Stimulated activated CD4-positive, alpha-beta T cell treated with anti-CD3 and anti-CD28 coated beads, Interleukin-1b, Interleukin-23, amount 100 ng/mL, for 48 hours (primary cell): ENCODE results near the gene HDGFL2.

Source experiments
- DNase-seq: peaks from one replicate; pipeline ENCODE4 v3.0.0-alpha.2; 2020

The HDGFL2 gene

DNA sequence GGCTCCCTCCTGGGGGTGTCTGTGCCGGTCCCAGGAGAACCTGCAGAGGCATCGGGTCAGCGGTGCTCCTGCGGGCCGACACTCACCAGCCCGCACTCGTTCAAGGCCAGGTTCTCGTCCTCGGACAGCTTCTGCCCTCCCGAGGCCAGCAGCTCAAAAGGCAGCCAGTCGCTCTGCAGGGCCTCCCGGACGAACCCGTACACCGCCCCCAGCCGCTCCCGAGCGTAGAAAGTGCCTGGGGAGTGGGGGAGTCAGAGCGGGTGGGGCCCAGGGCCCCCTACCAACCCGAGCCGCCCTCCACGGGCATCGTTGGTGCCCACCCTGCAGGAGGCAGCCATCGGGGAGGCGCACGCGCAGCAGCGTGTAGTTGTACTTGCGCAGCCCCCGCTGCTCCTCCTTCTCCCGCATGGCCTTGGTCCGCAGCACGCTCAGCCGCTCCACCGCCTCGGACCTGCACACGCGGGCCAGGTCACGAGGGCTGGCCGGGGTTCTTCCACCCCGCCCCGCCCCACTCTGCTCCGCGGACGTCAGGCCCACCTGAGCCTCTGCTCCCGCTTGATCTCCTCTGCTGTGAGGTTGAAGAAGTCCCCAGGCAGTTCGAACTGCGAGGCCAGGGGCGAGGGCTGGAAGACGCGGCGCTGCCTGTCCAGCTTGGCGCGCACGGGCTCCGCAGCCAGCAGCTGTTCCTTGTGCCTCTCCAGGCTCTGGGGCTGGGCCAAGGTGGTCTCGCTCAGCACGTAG, 26.0 kb upstream of the HDGFL2 start:
- no peak for DNase-seq

DNA sequence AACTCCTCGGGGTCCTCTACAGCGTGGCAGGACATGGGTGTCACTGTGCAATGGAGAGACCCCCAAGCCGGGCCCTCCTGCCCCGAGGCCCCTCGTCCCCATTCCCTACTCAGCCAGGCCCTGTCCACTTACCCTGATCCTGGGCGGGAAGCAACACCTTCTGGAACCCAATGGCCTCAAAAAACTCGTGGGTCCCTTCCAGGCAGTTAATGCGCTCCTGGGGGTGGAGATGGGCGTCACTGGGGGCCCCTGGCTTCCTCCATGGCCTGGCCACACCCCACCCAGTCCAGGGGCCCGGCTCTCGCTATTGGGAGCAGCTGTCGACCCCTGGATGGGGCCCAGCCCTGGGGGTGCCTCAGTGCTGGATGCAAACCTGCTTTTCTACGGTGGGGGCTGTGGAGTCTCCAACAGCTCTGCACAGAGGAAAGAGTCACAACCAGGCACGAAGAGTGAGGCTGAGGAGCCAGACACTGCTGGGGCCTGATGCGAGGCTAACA, 25.3 kb upstream of the HDGFL2 start:
- DNase-seq, result no peak

- no peak for DNase-seq
Measured at GRCh38 chr19:4447327-4448146, 24.6 kb upstream of the HDGFL2 start.

GRCh38 chr19:4448147-4448985, 23.7 kb upstream of the HDGFL2 start:
- no peak for DNase-seq

DNA sequence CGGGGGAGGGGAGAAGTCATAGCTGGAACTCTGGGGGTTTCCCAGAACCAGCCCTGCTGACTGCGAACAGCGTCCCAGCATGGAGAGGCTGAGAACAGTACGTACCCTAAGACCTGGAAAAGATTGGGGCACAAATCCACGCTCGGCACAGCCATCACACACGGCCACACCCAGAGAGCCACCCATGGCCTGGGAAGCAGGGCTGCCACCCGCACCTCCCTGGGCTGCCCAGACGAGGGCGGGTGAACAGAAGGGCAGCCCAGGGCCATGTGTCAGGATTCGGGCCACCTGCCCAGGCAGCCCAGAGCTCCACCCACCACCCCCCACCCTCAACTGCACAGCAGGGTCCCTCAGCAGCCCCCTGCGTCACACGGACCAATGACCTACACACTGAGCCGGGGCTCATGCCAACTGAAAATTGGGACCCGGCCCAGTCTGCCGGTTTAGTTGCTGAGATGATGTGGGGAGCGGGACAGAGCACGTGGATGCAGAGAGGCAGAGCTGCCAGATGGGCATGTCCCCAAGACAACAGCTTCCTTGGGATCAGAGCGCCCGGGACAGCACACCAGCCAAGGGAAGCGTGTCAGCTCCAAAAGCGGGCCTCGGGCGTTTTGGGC, 23.0 kb upstream of the HDGFL2 start:
- no peak for DNase-seq

DNA sequence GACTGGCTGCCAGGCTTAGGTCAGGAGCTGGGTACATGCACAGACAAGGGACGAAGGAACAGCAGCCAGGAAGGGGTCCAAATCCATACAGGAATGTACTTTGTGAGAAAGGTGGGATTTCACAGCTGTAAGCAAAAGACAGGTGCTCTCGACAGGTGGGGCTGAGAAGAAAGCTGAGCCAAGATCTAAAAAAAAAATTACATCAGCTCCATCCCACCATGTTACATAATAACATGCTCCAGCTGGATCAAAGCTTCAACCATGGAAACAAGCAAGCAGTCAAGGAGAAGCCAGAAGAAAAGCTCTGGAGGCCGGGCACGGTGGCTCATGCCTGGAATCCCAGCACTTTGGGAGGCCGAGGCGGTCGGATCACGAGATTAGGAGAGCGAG, 22.5 kb upstream of the HDGFL2 start:
- no peak for DNase-seq

DNA sequence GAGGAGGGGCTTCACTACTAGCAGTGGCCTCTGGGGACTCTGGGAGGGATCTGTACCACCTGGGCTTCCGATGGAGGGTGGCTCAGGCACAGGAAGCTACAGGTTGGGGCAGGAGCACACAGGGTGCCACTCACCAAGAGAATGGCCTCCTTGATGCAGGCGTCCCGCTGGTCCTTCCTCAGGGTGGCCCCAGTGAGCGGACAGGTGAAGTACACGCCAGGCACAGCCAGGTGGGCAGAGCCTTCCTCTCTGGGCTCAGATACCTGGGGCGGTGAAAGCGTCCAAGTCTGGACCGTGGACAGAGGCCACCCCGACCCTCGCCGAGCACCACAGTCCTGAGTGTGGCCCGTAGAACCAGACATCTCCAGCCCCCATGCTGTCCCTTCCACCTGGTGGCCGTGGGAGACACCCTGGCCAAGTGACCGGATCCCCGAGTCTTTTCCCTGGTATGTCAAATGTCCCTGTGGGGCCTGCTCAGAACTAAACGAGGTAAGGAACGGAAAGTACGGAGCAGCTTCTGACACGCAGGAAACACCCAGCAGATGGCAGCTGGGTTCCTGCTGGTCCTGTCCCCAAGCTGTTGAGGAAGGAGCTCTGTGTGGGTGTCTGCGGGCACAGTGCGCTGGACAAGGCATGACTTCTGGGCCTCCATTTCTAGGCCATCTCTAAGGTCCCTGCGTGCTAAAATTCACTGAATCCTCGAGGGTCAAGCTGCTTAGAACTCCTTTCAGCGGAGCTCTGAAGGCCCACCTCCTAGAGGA, 19.7 kb upstream of the HDGFL2 start:
- DNase-seq, result no peak

- no peak for DNase-seq
Measured at GRCh38 chr19:4453232-4454179, 18.6 kb upstream of the HDGFL2 start.

GRCh38 chr19:4454747-4455718, 17.1 kb upstream of the HDGFL2 start:
- DNase-seq, result no peak

- no peak for DNase-seq
Measured at GRCh38 chr19:4455719-4456475, 16.2 kb upstream of the HDGFL2 start.

DNA sequence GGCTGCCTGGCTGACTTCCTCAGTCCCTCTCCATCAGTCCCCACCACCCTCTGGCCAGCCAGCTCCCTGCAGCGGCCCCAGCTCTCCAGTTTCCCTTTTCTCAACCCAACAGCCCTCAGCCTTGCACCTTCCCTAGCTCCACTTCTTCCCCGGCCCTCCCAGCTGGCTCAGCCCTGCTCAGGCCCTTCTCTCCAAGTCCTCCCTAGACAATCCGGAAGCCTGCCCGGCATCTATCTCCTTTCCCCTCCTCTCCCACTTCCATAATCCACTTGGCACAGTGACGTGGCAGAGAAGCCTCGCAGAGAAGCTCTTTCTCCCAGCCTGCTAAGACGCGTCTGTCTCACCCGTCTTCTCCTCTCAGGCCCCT, 15.6 kb upstream of the HDGFL2 start:
- no peak for DNase-seq

DNA sequence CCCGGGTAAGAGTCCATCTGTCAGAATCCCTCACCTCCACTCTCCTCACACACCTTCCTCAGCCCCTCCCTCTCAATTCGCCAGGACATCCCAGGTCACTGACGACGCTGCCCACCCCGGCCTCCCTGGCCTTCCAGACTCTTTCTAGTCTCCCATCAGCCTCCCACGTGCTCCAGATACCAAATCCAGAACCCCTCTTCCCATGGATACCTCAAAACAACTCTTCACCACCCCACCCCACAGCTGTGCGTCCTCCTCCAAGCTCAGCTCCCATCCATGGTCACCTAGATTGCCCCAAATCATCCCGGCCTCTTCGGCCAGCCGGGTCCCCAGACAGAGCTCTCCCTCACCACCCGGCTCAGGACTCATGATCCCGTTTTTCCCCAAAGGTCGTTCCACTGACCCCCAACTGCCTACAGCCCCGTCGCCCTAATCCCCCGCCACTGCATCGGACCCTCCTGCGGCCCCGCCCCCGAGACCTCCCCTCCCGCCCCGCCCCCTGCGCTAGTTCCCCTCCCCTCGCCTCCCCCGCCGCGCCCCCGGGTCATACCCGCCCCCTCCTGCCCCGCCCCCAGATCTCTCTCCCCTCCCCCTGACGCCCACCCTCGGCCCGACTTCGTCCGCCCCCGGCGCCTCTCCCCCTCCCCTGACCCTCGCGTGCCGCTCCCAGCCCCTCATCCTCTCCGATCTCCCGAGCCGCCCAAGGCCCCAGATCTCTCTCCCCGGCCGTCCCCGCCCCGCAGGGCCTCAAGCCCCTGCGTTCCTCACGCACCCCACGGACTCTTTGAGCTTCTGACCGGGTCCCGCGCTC, 15.0 kb upstream of the HDGFL2 start:
- DNase-seq, result peak; percentile 27

- DNase-seq, result peak; percentile 98
Measured at GRCh38 chr19:4457654-4458395, 14.3 kb upstream of the HDGFL2 start, which contains the start of gene UBXN6. TSS of gene UBXN6 (minus strand) at chr19:4457794. CDS start at chr19:4457697, 97 bp downstream.

- no peak for DNase-seq
Measured at GRCh38 chr19:4464815-4465581, 7.1 kb upstream of the HDGFL2 start.

DNA sequence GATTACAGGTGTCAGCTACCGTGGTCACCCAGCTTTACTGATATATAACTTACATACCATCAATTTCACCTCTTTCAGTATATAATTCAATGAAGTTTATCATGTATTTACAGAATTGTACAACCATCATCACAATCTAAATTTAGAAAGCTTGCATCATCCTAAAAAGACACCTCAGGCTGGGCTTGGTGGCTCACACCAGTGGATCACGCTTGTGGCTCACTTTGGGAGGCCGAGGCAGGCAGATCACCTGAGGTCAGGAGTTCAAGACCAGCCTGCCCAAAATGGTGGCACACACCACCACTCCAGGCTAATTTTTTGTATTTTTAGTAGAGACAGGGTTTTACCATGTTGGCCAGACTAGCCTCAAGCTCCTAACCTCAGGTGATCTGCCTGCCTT, 4.3 kb upstream of the HDGFL2 start:
- DNase-seq, result no peak
